ENCODE measurements around the gene PCGF3.

PCGF3 gene

GRCh38 chr4:743463-744211 is 38.0 kb downstream of the PCGF3 start:
- TF ChIP-seq, protein P1, sequence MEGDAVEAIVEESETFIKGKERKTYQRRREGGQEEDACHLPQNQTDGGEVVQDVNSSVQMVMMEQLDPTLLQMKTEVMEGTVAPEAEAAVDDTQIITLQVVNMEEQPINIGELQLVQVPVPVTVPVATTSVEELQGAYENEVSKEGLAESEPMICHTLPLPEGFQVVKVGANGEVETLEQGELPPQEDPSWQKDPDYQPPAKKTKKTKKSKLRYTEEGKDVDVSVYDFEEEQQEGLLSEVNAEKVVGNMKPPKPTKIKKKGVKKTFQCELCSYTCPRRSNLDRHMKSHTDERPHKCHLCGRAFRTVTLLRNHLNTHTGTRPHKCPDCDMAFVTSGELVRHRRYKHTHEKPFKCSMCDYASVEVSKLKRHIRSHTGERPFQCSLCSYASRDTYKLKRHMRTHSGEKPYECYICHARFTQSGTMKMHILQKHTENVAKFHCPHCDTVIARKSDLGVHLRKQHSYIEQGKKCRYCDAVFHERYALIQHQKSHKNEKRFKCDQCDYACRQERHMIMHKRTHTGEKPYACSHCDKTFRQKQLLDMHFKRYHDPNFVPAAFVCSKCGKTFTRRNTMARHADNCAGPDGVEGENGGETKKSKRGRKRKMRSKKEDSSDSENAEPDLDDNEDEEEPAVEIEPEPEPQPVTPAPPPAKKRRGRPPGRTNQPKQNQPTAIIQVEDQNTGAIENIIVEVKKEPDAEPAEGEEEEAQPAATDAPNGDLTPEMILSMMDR (IDR thresholded peaks at IDR 0.05; ENCODE audit: low read depth, low read length), result no peak
- no peak for DNase-seq
- Histone ChIP-seq H3K4me3 (ENCODE audit: low read depth, low read length) (no peak overlapping the region), H3K9me3 (no peaks in the 10 kb centered on the region), H3K36me3 (peaks cover 17% of the 10 kb centered on the region), H3K27me3 (no peaks in the 10 kb centered on the region), H3K4me1 (no peaks in the 10 kb centered on the region)

DNA sequence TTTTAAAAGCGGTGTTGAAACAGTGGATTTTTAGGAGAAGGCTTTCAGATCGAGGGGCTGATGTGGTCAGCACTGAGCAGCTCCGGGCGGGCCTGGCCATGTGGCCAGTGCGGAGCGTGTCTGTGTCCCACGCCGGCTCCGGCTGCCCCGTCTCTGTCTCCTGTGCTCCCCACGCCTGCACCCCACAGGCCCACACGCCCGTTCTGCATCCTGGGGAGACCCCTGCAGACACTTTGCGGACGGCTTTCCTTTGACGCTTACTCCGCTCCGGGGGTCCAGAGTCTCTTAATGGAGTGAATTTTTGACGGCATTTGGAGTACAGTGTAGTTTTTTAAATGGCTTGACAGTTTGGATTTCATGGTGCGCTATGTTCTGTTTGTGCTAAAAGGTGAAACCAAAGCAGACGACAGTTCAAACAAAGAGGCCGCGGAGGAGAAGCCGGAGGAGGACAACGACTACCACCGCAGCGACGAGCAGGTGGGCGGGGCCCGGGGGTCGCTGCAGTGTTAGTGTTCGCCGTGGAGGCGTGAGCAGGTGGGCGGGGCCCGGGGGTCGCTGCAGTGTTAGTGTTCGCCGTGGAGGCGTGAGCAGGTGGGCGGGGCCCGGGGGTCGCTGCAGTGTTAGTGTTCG is 38.7 kb downstream of the PCGF3 start:
- Histone ChIP-seq H3K9me3 (no peaks in the 10 kb centered on the region), H3K36me3 (peaks cover 19% of the 10 kb centered on the region), H3K4me1 (no peaks in the 10 kb centered on the region), H3K4me3 (ENCODE audit: low read depth, low read length) (no peak overlapping the region), H3K27me3 (no peaks in the 10 kb centered on the region)
- no peak for DNase-seq
- TF ChIP-seq, protein P1 (IDR thresholded peaks at IDR 0.05; ENCODE audit: low read depth, low read length), result no peak

DNA sequence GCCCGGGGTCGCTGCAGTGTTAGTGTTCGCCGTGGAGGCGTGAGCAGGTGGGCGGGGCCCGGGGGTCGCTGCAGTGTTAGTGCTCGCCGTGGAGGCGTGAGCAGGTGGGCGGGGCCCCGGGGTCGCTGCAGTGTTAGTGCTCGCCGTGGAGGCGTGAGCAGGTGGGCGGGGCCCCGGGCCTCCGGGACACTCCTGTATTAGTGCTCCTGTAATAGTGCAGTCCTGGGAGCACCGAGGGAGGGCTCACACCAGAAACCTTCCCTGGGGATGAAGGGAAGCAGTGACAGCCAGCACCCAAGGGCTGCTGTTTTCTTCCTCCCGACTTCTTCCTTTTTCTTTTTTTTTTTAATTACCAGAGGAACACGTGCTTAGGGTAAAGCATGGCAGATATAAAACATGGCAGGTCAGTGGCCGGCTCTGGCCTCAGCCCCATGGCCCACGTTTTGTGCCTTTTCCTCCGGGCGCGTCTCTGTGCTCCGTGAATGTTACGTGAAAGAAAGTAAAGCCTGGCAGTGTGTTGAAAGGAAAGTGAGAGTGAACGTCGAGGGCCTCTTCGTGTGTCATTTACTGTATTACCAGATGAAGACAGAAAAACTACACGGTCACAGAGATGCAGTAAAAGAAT is 42.0 kb downstream of the PCGF3 start:
- peaks cover 25% of the 10 kb centered on the region for H3K36me3 ChIP-seq
- peaks cover 7% of the 10 kb centered on the region; the same call in 1 of the 2 replicates for H3K4me1 ChIP-seq
- no peaks in the 10 kb centered on the region for H3K9me3 ChIP-seq
- TF ChIP-seq, protein P1 (IDR thresholded peaks at IDR 0.05; ENCODE audit: low read depth, low read length), result no peak
- DNase-seq, result no peak
- no peaks in the 10 kb centered on the region for H3K27me3 ChIP-seq
- no peak overlapping the region for H3K4me3 ChIP-seq (ENCODE audit: low read depth, low read length)

- DNase-seq, result no peak
- no peaks in the 10 kb centered on the region for H3K9me3 ChIP-seq
- peaks cover 7% of the 10 kb centered on the region; the same call in 1 of the 2 replicates for H3K4me1 ChIP-seq
- TF ChIP-seq, protein P1 (IDR thresholded peaks at IDR 0.05; ENCODE audit: low read depth, low read length), result no peak
- H3K36me3 ChIP-seq, result peaks cover 31% of the 10 kb centered on the region
- H3K27me3 ChIP-seq, result no peaks in the 10 kb centered on the region
- no peak overlapping the region for H3K4me3 ChIP-seq (ENCODE audit: low read depth, low read length)
These were observed 42.8 kb downstream of the PCGF3 start for GRCh38 chr4:748461-748860.

GRCh38 chr4:749698-750666 is 44.4 kb downstream of the PCGF3 start:
- Histone ChIP-seq H3K9me3 (no peaks in the 10 kb centered on the region), H3K4me3 (ENCODE audit: low read depth, low read length) (no peak overlapping the region), H3K27me3 (no peaks in the 10 kb centered on the region), H3K36me3 (peaks cover 36% of the 10 kb centered on the region), H3K4me1 (peaks cover 7% of the 10 kb centered on the region; the same call in 1 of the 2 replicates)
- no peak for DNase-seq
- TF ChIP-seq, protein P1 (IDR thresholded peaks at IDR 0.05; ENCODE audit: low read depth, low read length), result no peak

Data from BE2C (cell line).